ENCODE measurements around the gene KBTBD13.
"Not testable (repeated sequence)": the region's sequence is repeated elsewhere in the genome, so short reads cannot be mapped to it uniquely, and the experiment has no call there.

Gene KBTBD13

GRCh38 chr15:65089206-65089824 is 12.8 kb downstream of the KBTBD13 start:
- no peak for DNase-seq

GRCh38 chr15:65091946-65092770 is 15.6 kb downstream of the KBTBD13 start:
- no peak for DNase-seq

- no peak for DNase-seq
Observed at GRCh38 chr15:65092911-65093792, 16.6 kb downstream of the KBTBD13 start.

DNA sequence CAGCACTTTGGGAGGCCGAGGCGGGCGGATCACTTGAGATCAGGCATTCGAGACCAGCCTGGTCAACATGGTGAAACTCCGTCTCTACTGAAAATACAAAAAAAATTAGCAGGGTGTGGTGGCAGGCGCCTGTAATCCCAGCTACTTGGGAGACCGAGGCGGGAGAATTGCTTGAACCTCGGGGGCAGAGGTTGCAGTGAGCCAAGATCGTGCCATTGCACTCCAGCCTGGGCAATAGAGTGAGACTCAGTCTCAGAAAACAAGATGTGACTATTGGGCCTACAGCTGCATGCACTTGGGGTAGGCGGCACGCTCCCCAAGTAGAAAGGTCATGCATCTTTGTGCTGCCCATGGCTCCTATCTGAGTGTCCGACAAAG is 17.2 kb downstream of the KBTBD13 start:
- DNase-seq, result not testable (repeated sequence)

DNA sequence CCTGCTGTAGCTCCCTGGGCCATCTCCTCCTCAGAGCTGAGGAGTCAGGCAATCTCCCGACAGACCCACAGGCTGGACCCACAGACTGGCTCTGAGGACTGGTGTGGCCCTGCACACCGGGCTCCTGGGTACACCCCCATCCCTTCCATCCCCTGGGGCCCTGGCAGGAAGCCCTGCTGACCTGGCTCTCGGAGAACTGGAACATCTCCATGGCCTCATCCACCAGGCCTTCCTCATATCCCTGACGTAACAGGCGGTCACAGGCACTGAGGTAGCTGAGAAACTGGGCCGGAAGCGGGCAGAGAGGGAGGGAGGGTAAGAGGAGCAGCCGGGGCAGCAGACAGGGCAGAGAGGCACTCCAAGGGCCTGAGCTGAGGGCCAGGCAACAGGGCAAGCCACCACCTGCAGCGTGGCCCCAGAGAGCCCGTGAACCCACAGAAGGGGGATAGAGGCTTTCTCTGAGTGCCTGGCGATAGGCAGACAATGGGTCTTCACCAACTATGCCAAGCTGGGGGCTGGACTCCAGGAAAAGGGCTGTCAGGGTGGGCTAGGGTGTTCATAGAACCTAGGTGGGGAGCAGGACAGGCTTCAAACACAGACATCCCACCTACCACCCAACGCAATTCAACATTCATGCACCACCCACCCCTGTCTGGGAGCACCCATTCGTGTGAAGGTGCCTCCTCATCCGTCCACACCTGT is 17.9 kb downstream of the KBTBD13 start:
- no peak for DNase-seq

- DNase-seq, result no peak
Observed at GRCh38 chr15:65095011-65095746, 18.6 kb downstream of the KBTBD13 start.

- no peak for DNase-seq
Observed at GRCh38 chr15:65095747-65096104, 19.2 kb downstream of the KBTBD13 start.

DNA sequence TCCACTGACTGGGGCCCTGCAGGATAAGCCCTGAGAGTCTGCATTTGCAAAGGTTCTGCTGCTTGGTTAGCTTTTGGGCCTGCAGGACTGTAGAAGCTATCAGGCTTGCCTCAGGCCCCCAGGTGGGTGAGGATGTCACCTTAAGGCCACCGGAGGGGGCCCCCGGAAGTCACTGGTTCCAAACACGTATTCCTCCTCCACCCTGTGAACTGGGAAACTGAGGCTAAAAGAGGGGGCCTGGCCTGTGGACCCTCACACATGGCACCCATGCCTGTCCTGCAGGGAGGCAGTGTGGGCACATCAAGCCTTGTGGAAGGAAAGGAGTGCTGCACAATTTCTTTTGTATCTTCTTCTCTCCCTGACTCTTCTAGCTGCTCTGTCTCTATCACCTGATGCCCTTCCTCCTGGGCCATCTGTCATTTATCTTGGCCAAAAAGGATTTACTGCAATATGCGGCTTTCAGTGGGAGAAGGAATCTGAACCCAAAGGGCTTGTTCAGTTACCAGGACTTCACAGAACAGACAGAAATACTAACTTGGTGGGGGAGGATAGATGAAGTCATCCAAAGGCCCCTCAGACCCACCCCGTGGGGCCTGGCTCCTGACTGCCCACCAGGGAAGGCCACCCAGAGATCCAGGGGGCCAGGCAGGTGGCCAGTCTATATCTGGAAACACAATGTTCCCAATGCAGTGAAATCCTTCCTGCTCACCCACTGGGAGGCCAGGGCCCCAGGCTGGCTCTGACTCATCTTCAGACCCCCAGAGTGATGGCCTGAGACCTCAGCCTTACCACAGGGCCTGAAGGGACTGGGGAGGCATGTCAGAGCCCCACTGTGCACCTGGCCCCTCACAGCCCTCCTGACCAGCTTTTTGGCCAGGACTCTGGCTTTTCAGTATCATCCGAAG is 20.2 kb downstream of the KBTBD13 start:
- no peak for DNase-seq

DNA sequence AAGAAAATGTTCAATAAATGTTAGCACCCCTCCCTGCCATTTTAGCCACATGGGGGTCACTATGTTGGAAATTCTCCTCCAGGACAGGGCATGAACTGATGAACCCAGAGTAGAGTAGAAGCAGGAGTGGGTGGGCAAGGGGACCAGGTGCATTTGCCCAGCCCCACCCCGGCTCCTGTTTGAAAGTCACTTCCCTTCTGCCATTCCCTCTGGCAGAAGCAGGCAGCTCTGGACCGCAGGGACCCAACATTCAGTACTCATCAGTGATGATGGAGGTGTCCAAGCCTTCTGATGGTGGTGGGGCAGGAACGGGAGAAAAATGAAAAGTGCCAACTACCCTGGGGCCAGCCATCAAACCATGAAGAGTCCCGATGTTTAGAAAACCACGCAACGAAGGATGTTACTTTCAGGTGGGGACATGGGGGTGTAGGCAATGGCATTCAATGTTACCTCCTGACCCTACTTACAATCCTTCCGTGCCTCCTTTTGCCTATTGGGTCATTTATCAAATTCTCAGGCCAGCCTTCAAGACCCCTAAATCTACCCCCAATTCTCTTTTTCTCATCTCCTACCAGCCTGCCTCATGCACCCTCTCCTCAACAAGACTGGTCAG is 21.2 kb downstream of the KBTBD13 start:
- no peak for DNase-seq

GRCh38 chr15:65099336-65099735 is 22.8 kb downstream of the KBTBD13 start:
- DNase-seq, result no peak

DNA sequence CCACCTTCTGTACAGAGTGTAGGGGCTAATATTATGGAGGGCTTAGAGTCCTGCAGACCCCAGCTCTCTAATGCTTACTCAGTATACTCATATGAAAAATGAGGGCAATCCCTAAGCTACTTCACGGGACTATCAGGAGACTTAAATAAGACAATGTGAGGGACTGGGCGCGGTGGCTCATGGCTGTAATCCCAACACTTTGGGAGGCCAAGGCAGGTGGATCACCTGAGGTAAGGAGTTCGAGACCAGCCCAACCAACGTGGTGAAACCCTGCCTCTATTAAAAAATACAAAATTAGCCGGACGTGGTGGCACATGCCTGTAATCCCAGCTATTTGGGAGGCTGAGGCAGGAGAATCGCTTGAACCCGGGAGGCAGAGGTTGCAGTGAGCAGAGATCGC is 23.3 kb downstream of the KBTBD13 start:
- not testable (repeated sequence) for DNase-seq

- no peak for DNase-seq
Observed at GRCh38 chr15:65100442-65100841, 23.9 kb downstream of the KBTBD13 start.

GRCh38 chr15:65101411-65101890 is 24.9 kb downstream of the KBTBD13 start:
- peak; percentile 65 for DNase-seq

- no peak for DNase-seq
Observed at GRCh38 chr15:65101891-65102708, 25.6 kb downstream of the KBTBD13 start.

DNA sequence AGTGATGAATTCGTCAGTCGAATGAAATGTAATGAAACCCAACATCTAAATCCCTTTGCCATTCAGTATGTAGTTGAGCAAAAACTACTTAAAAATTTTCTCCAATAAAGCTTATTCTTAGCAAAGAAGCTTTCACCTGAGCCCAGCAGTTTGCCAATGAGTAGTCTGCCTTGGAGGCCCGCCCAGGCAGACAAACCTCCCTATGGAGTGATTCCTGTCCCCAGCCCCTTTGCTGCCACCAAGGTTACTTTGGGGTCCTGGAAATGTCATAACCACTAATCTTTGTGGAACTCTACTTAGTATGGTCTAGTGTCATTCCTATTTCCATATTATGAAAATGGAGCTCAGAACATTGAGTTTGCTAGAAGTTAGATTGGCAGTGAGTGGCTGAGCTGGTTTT is 26.4 kb downstream of the KBTBD13 start:
- no peak for DNase-seq

DNA sequence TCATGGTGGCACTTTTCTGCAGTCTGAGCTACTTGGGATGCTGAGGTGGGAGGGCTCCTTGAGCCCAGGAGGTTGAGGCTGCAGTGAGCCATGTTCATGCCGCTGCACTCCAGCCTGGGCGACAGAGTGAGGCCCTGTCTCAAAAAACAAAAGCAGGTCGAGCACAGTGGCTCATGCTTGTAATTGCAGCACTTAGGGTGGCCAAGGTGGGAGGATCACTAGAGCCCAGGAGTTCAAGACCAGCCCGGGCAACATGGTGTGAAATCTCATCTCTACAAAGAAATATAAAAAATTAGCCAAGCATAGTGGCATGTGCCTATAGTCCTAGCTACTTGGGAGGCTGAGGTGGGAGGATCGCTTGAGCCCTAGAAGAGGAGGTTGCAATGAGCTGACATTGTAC is 28.5 kb downstream of the KBTBD13 start:
- no peak for DNase-seq

DNA sequence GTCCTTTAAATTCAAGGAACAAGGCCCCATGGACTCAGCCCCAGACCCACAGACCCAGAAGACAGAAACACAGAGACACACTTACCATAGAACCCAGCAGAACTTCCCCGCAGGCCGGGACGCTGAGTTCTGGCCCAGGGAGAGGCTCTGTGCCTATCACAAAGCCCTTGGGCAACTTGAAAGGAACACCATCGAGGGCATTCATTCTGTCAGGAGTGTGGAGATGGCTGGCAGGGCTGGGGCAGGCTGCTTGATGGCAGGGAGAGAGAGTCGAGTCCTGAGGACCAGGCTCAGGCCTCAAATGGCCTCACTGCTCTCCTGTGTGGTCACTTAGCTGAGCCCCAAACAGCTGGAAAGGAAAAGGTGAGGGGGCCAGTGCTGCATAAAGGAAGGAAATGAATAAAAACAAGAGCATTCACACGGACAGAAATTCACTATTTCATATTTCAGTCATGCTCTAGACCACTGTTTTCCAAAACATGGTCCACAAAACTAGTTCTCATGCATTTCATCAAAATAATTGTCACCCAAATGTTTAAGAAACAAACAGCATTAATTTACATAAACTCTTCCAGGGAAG is 29.6 kb downstream of the KBTBD13 start:
- no peak for DNase-seq

DNA sequence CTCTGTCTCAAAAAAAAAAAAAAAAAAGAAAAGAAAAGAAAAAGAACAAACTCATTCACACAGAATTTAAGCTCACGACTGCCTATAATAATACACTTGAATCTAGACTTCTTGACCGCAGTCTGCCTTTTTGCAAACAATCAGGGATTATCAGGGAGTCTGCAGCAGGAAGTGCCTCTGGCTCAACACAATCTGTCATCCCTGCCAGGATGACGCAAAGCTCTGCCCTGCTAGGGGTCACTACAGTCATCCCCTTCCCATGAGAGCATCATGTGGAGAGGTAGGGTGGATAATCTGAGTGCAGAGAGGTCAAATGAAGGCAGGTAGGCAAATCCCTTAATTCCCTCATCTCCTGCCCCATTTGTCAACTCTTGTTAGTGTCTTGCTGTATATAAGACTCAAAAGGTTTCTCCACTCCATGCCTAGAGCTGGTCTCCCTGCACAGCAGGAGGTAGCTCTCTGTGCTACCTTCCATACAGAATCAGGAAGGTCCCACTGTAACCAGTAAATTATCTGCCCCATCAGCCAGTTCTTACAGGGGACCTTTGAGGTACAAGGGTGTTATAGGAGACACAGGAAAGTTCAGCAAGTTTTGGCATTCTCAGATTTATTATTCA is 34.2 kb downstream of the KBTBD13 start:
- DNase-seq, result no peak

DNA sequence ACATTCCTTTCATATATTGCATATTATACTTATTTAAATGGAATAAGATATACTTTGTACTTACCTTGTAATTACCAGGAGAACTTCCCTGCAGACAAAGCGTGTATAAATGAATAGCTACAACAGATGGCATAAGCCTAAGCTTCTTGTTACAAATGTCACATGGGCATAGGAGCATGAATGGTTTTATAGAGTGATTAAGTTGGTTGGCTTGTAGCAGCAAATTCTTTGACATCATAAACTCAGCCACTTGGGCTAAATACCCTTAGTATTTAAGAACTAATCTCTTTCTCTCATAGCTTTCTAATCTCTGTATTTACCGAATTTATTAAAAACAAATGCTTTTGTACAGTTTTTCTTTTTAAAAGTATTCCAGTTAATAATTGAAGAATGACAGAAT is 38.5 kb downstream of the KBTBD13 start, which contains the start of gene UBAP1L:
Gene UBAP1L, minus strand, starts transcription at position 115 of the 400 bp plus-strand sequence. CDS start 8,985 bp downstream, outside the sequence.
- no peak for DNase-seq
